GM19025 (cell line): ENCODE results near the gene C9orf78.
A peak's percentile ranks its signal among the peaks of the same experiment; 100 is the strongest.

Experiments used
- ATAC-seq: cut with Tn5 transposase; IDR thresholded peaks from one replicate; pipeline ENCODE4 v1.9.1; 2021; ENCODE audit warnings: mild to moderate bottlenecking, low read depth, moderate library complexity; ENCODE audit not compliant: unreplicated experiment

The C9orf78 gene

DNA sequence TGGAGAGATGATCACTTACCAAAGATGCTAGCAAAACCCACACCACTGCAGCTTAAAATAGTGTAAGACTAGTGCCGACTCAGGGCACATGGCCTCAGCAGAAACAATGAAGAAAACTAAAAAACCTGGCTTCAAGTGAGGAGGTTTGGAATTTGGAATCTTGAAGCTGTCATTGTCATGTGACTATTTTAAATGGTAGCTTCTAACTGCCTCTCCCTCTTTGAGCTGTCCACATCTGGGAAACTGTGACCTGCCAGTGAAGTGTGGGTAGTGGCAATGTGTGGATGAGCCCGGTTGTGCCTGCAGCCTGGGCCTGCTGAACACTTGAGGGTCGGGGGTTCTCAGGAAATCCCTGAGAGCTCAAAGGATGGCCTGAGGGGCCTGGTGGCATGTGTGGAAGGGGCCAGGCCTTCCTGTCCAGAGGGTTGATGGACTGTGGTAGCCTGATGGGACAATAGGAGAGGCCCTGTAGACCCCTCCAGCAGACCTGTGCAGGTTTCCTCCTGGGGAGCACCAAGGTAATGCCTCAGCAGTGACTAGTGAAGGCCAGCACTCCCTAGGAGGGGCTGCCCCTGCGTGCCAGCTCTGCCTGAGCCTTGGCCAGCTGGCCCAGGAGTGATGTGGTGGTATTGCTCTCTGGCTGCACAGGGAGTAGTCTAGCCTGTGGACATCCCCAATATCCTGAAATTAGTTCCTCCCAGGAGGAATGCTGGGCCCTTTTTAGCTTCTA, 13.8 kb upstream of the C9orf78 start:
- ATAC-seq = no peak

DNA sequence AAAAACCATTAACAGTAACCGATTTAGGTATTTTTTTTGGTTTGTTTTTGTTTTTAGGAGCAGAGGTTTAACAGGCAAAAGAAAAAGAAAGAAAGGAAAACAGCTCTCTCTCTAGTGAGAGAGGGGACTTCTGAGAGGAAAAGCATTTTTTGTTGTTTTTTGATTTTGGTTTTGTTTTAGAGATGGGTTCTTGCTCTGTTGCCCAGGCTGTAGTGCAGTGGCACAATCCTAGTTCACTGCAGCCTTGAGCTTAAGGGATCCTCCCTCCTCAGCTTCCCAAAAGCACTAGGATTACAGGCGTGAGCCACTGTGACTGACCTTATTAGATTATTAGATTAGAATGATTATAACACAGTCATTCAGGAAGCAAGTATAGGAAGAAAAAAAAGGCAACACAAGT, 10.3 kb upstream of the C9orf78 start:
- ATAC-seq = no peak

DNA sequence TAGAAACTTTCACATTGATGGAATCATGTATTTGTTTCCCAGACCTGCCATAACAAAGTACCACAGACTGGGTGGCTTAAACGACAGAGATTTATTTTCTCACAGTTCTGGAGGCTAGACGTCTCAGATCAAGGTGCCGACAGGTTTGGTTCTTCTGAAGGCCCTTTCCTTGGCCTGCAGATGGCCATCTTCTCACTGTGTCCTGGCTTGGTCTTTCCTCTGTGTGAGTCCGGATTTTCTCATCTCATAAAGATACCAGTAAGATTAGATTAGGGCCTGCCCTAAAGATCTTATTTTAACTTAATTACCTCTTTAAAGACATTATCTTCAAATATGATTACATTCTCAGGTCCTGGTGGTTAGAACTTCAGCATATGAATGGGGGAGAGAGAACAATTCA, 6.0 kb upstream of the C9orf78 start:
- ATAC-seq = no peak

DNA sequence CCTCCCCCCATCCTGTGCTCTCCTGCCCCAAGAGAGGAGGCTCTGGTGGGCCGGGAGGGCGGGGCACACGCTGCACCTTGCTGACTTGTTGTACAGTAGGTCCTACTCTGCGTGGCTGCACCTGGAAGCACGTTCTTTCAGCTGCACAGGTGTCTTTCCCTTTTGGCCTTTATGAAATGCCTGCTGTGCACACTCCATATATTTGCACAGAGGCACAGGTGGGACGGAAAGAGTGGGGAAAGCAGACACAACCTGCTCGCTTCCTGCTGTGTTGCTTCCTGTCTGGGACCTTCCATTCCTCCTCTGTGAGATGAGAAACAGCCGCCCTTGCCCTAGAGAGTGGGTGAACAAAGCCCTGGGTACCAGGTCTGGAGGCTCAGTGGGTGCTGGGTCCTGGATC, 5.0 kb upstream of the C9orf78 start:
- ATAC-seq = no peak

DNA sequence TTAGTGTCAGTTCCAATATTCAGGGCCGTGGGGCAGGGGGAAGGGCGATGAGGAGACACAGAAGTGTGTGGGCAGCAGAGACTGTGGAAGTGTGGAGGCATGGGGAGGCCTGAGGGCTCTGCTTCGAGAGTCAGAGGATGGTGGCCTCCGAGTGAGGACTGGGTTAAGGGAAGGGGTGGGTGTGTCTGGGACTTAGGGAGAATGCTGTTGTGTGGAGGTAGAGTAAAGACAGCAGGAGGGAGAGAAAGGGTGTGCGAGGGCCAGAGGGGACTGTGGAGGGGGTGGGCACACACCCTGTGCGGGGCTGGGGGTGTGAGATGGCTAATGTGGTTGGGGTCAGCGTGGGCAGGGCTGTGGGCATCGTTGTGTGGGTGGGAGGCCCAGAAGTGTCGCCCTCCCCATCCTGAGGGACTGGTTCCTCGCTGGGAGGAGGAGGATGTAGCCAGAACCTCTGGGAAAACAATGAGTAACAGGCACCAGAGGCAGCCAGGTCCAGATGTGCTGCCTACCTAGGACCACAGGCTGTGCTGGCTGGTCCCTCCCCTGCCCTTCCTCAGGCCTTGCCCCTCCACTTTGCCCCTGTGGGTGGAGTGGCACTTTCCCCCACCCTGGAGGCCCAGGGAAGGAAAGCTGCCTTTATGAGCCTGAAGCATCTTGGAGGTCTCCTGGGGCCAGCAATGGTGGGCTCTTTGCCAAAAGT, 4.4 kb upstream of the C9orf78 start:
- ATAC-seq = no peak

DNA sequence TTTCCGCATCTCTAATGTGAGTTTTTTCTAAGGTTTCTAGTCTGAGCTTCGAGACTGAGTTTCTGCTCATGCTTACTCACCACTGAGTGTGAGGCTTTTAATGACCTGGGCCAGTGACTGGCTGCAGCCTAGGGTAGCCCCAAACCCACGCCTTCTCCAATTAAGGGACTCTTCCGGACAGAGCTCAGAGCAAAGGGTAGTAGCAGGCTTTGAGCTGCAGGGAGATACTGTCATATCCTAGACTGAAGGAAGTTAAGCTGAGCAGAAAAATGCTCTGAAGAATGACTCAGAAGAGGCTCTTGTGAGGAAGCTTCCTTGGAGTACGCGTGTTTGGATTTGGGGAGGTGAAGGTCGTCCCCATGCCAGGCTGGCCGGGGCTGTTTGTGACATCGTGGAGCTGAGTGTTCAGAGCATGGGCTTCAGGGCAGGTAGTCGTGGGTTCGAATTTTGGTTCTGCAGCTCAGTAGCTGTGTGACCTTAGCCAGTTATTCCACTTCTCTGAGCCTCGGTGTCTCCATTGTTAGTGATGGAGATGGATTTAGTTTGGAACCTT, 3.7 kb upstream of the C9orf78 start:
- no peak for ATAC-seq

DNA sequence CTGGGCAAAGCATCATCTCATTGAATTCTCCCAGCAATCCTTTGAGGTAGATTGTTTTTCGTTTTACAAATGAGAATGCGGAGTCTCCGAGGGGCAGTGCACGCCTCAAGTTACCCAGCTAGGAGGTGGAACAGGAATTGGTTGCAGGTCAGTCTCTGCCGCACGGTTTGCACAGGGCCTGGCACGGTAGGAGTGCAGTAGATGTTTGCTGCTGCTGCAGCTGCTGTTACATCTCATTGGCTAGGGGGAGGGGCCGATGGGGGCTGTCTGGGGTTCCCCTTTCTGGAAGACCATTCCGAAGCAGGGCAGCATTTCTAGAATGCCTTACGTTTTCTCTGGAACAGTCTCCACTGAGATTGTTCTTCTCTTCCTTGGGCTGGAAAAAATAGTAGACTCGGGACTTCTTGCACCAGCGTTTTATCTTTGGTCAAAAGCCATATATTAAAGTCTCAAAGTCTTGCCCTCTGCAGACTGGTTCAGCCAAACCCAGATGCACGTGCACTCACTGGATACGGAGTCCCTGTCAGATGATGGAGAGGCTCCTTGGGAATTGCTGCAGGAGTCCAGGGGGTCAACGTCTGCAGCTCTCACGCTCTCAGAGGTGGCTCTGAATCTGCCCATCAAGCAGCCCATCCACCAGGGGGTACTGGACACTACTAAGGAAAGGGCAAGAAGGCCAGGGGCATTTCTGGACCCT, 1.4 kb upstream of the C9orf78 start:
- no peak for ATAC-seq

DNA sequence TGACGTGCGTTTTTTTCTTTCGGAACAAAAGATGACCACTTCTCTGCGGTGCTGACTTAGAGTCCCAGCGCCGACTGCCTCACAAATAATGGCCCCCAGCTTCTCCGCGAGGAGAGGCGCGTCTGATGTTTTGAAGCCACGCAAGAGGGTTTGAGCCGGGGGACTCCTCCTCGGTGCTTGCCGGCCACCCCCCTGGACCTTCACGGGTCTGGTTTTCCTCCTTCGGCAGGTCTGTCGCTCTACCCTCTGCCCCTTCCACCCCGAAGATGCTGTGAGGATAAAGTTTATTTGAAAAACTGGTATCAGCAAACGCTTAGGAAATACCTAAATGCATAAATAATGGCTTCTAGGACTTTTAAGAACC, 767 bp upstream of the C9orf78 start:
- ATAC-seq = no peak

DNA sequence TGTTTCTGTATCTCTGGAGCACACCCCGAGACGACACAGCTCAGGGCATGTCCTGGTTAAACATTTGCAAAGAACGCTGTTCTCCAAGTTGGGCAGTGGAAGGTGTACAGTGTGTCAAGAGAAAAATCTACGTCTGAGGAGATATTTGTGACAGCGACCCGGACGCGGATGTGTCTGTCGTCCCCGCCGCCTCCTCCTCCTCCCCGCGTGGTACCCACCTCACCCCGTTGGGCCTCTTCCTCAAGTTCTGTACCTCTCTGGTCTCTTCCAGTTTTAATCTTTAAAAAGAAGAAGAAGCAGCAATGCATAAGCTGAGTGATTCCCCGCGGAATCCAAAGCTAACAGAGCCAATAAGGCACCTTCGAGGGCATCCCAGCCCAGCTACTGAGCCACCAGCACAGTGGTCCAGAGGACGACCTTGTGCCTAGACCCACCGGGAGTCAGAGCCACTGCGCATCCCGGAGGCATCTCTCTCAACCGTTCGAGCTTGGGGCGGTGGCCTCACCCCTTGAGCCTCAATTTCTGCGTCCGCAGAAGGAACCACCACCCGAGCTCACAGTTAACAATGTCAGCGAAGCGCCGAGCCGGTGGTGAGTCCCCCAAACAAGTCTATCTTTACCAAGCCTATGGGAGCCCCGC, 467 bp downstream of the C9orf78 start:
- ATAC-seq = peak; percentile 17

DNA sequence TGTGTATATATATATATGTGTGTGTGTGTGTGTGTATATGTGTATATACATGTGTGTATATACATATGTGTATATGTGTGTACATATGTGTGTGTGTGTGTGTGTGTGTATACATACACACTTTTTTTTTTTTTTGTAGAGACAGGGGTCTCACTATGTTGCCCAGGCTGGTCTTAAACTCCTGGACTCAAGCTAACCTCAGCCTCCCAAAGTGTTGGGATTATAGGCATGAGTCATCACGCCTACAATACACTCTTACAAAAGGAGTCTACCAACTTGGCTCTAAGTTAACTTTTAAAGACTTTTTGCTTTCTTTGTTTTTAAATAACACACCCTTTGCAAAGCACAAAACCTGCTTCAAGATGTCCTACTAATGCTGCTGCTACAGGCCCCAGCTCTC, 2.1 kb downstream of the C9orf78 start:
- no peak for ATAC-seq

DNA sequence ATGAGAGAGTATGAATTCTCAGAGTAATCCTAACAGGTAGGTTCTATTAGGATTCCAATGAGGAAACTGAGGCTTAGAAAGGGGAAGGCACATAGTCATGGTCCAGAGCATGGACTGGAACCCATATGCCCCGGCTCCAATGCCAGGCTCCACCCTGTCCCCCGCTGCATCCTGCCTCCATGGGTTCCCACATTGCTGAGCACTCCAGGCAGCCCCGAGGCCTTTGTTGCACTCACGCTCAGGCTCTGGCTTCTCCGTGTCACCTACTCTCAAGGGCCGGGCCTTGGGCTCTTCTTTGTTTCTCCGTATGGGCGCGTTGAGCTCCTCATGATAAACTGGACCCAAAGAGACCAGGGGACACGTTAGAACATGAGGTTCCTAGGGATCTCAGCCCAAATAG, 6.1 kb downstream of the C9orf78 start:
- no peak for ATAC-seq

DNA sequence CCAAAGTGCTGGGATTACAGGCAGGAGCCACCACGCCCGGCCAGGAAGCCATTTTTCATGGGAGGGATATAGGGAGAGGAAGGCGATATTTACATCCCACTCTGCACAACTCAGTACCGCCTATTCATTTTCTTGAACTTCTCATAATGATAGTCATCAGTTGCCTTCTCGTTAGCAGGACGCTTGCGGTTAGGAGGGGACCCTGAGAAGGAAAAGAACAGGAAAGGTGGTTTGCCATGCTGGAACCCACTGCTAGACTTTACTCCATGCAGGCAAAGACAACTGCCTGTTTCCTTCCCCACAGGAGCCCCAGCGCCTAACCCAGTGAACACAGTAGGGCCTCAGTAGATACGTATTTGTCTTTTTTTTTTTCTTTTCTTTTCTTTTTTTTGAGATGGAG, 7.0 kb downstream of the C9orf78 start:
- no peak for ATAC-seq

DNA sequence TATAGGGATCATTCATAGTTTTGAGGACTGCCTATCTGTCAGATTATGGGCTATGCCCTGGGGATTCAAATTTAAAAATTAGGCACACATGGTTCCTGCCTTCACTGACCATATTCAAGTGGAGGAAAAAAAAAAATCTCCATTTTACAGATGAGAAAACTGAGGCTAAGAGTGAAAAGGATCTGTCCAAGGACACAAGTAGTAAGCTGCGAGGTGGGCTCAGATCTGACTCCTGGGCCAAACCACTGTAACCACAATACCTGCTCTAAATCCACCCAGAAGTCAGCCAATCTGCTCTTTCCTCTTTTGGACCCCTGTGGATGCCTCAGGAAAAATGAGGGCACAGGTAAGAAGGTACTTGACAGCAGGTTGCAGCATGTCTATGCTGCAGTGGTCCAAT, 8.3 kb downstream of the C9orf78 start:
- no peak for ATAC-seq

DNA sequence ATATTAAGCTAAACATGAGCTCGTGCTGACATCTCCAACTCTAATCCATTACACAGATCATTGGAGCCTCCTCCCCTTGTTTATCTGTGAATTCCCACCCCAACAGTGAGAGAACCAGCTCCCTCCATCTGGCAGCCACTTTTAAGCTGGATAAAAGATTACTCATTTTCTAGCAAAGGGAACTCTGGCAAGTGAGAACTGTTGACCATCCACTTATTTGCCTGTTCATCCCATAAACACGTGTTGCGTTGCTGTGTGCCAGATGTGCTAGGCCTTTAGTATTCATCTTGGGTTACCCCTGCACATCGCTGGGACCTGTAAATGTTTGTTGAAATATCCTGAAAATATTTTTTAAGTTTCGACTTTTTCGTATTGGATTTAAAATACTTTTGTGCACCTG, 8.7 kb downstream of the C9orf78 start:
- no peak for ATAC-seq

DNA sequence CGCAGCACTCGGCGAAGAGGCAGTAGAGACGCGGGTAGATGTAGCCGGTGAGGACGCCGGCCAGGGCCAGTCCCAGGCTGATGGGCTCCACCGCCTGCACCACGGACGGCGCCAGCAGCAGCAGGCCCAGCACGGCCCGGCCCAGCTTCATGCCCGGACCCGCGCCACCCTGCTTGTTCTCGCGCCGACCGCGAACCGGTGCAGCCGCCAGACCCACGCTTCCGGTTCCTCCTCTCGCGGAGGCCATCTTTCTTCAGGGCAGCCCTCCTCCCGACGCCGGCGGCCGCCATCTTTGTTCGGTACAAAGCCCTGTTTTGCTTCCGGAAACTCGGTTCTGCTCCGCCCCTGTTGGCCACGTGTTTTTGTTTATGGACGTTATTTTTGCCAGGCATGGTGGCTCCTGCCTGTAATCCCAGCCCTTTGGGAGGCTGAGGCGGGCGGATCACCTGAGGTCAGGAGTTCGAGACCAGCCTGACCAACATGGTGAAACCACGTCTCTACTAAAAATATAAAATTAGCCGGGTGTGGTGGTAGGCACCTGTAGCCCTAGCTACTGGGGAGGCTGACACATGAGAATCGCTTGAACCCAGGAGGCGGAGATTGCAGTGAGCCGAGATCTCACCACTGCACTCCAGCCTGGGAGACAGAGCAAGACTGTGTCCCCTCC, 11.0 kb downstream of the C9orf78 start, which contains the start of gene TOR1A:
Gene TOR1A, minus strand, starts transcription at position 202 of the 667 bp plus-strand sequence. Its CDS starts 51 bp downstream, at position 151.
- ATAC-seq = peak; percentile 94

DNA sequence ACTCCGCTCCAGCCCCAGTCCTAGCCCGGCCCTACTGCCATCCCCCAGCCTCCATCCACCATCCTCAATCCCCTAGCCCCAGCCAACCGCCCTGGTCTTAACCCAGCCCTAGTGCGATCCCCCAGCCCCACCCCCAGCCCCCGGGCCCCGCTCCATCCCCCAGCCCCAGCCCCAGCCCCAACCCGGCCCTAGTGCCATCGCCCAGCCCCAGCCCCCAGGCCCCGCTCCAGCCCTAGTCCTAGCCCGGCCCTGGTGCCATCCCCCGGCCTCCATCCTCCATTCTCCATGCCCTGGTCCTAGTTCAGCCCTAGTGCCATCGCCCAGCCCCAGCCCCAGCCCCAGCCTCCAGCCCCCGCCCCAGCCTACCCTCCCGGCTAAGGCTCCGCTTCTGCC, 11.5 kb downstream of the C9orf78 start:
- no peak for ATAC-seq

DNA sequence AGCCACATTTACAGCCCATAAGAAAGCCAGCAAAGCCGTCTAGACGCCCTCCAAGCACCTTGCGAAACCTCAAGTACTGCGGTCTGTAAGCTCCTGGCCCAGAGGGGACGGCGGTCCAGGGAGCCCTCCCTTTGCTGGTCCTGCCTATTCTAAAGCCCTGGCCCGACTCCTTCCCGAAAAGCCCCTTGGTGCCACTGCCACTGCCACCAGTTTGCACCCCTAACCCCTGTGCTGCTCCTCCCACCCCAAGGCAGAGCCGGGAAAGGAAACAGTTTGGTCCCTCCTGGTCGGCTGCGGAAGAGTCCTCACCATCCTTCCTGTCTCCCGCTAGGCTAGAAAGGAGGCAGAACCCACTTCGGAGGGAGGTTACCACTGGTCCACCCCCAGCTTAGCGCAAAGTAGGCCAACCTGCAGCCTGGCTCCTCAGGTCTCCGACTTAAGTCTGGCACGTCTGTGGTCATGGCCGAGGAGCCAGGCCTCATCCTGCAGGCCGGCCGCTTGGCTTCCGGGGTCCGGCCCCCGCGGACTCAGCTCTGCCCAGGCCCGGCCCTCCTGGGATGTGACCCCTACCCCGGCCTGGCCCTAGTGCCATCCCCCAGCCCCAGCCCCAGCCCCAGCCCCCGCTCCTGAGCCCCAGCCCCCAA, 12.1 kb downstream of the C9orf78 start:
- ATAC-seq = no peak

DNA sequence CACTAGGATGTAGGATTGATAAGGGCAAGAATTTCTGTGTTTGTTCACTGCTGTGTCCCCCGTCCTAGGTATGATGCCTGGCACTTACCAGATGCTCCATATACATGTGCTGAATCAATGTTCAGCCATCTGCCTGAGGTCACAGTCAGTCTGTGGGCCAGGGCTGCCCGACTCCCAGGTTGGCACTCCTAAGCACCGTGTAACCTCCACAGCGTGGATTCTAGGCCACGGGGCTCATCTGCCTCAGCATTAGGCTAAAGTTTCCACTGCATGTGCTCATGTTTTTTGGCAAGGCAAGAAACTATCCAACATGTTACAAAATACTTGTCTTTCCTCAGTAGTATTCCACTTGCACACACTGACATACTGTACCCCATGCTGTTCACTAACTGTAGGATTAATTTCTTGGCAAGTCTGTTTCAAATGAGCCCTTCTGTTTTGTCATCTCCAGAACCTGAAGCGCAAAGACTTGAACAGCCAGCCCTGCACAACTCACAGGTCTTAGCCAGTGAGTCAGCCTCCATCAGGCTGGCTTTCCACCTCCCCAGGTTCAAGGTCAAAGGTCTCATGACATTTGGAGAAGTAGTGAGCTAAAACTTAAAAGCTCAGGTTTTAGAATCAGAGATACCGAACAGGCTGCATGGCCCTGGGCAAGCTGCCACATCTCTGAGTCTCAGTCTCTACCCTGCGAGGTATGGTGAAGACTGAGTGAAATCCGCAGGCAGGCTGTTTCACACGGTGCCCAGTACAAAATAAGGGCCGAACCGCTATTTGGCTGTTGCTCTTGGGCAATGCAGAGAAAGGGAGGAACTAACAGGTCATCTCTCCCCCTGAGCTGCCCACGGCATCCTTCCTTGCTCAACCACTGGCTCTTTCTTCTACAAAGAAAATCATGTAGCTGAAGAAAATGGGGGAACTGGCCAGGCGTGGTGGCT, 18.3 kb downstream of the C9orf78 start:
- no peak for ATAC-seq

DNA sequence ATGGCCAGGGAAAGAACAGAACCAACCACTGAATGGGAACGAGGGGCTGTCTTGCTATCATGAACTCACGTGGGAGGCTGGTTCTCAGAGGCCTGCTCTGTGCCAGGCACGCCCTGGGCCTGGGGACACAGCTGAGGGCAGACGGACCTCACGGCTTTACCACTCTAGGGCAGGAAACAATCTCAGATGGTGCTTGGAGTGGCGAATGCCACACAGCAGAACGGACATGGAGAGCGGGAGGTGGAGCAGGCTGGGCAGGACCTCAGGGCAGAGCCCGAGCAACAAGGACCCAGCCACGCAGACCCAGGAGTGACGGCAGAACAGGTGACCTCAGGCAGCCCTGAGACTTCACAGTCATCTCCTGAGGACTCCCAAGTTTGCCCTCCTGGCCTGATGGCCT, 19.8 kb downstream of the C9orf78 start:
- ATAC-seq = no peak
